WTC11 (cell line): ENCODE results near the gene EMC10. TPM values are rescaled to one million over a fixed set of nuclear protein-coding genes. Genes with fewer than 3 reads are reported as not detected.

ENCODE experiments used
- ATAC-seq: fragments of 200-7000 bp; cut with Tn5 transposase; 2 replicates; pipeline ENCODE4 v1.10.0; 2021; ENCODE audit warnings: mild to moderate bottlenecking, moderate library complexity
- CTCF ChIA-PET: fragments of 300-600 bp; sonication (Branson Sonifier 250); formaldehyde crosslinking; loops from one replicate; lab custom pipeline; 2021; ENCODE audit warnings: antibody characterized with exemption; lab: Charles Lee
- POLR2A ChIA-PET: fragments of 350-600 bp; sonication (Branson Sonifier 250); formaldehyde crosslinking; loops from one replicate; lab custom pipeline; 2021; ENCODE audit warnings: antibody characterized with exemption; lab: Charles Lee
- DNase-seq: peaks from one replicate; pipeline ENCODE4 v3.0.0; 2021; ENCODE audit warnings: low spot score
- H3K27ac Mint-ChIP-seq: 2 replicates; pipeline ENCODE4 v1.8.0; 2021; ENCODE audit warnings: mixed read lengths
- H3K27me3 Mint-ChIP-seq: 2 replicates; pipeline ENCODE4 v1.8.0; 2021; ENCODE audit warnings: low read depth, mild to moderate bottlenecking, moderate library complexity, mixed read lengths
- H3K36me3 Mint-ChIP-seq: 2 replicates; pipeline ENCODE4 v1.8.0; 2021; ENCODE audit warnings: mixed read lengths
- H3K4me1 Mint-ChIP-seq: 2 replicates; pipeline ENCODE4 v1.8.0; 2022; ENCODE audit warnings: mixed read lengths
- H3K4me3 Mint-ChIP-seq: 2 replicates; pipeline ENCODE4 v1.8.0; 2021; ENCODE audit warnings: mild to moderate bottlenecking, moderate library complexity, mixed read lengths
- H3K9me3 Mint-ChIP-seq: 2 replicates; pipeline ENCODE4 v1.8.0; 2021; ENCODE audit warnings: mixed read lengths
- ATF6 ChIP-seq: sonication (generic); formaldehyde crosslinking; IDR thresholded peaks from 2 replicates; pipeline ENCODE4 v1.8.1; 2023; ENCODE audit warnings: mild to moderate bottlenecking, missing genetic modification reagents
- CDX4 ChIP-seq: fragments of 250-450 bp; sonication (Bioruptor Pico); IDR thresholded peaks from 2 replicates; pipeline ENCODE4 v1.9.0; 2021; ENCODE audit warnings: moderate library complexity, mild to moderate bottlenecking, inconsistent platforms, borderline replicate concordance
- E2F1 ChIP-seq: sonication (generic); formaldehyde crosslinking; IDR thresholded peaks from 2 replicates; pipeline ENCODE4 v1.8.0; 2022; ENCODE audit warnings: mild to moderate bottlenecking, missing genetic modification reagents
- ERG ChIP-seq: fragments of 250-450 bp; sonication (Bioruptor Pico); IDR thresholded peaks from 2 replicates; pipeline ENCODE4 v1.8.0; 2021; ENCODE audit warnings: mild to moderate bottlenecking
- FOXP4 ChIP-seq: sonication (generic); formaldehyde crosslinking; IDR thresholded peaks from 2 replicates; pipeline ENCODE4 v1.8.0; 2022; ENCODE audit warnings: mild to moderate bottlenecking, missing genetic modification reagents
- HMGA2 ChIP-seq: fragments of 250-450 bp; sonication (Bioruptor Pico); IDR thresholded peaks from 2 replicates; pipeline ENCODE4 v1.4.0; 2021; ENCODE audit warnings: mild to moderate bottlenecking, moderate library complexity
- IRF2 ChIP-seq: sonication (generic); formaldehyde crosslinking; IDR thresholded peaks from 2 replicates; pipeline ENCODE4 v1.8.0; 2022; ENCODE audit warnings: low read depth, missing genetic modification reagents, borderline replicate concordance
- KAT7 ChIP-seq: sonication (generic); formaldehyde crosslinking; IDR thresholded peaks from 2 replicates; pipeline ENCODE4 v1.8.1; 2023; ENCODE audit warnings: missing genetic modification reagents, mild to moderate bottlenecking, borderline replicate concordance
- NFATC4 ChIP-seq: fragments of 250-450 bp; sonication (Bioruptor Pico); IDR thresholded peaks from 2 replicates; pipeline ENCODE4 v1.9.0; 2021; ENCODE audit warnings: mild to moderate bottlenecking
- NFE2L1 ChIP-seq: sonication (generic); formaldehyde crosslinking; IDR thresholded peaks from 2 replicates; pipeline ENCODE4 v1.8.1; 2023; ENCODE audit warnings: missing genetic modification reagents
- NFYB ChIP-seq: sonication (generic); formaldehyde crosslinking; conservative IDR thresholded peaks from 2 replicates; pipeline ENCODE4 v1.8.0; 2022; ENCODE audit warnings: low read depth, missing genetic modification reagents
- NR3C1 ChIP-seq: sonication (generic); formaldehyde crosslinking; conservative IDR thresholded peaks from 2 replicates; pipeline ENCODE4 v1.8.1; 2023; ENCODE audit warnings: low read depth, mild to moderate bottlenecking, missing genetic modification reagents
- PRDM15 ChIP-seq: sonication (generic); formaldehyde crosslinking; IDR thresholded peaks from 2 replicates; pipeline ENCODE4 v1.8.0; 2022; ENCODE audit warnings: missing genetic modification reagents
- RORB ChIP-seq: fragments of 250-450 bp; sonication (Bioruptor Pico); IDR thresholded peaks from 2 replicates; pipeline ENCODE4 v1.9.0; 2021; ENCODE audit warnings: mild to moderate bottlenecking
- SOX15 ChIP-seq: fragments of 250-450 bp; sonication (Bioruptor Pico); IDR thresholded peaks from 2 replicates; pipeline ENCODE4 v1.9.0; 2021; ENCODE audit warnings: mild to moderate bottlenecking
- SP1 ChIP-seq: sonication (generic); formaldehyde crosslinking; conservative IDR thresholded peaks from 2 replicates; pipeline ENCODE4 v1.8.1; 2022; ENCODE audit warnings: missing genetic modification reagents
- TEAD4 ChIP-seq: sonication (generic); formaldehyde crosslinking; IDR thresholded peaks from 2 replicates; pipeline ENCODE4 v1.8.0; 2022; ENCODE audit warnings: mild to moderate bottlenecking, missing genetic modification reagents
- ZNF219 ChIP-seq: sonication (generic); formaldehyde crosslinking; IDR thresholded peaks from 2 replicates; pipeline ENCODE4 v1.8.0; 2023; ENCODE audit warnings: missing genetic modification reagents, mild to moderate bottlenecking, borderline replicate concordance
- ZSCAN18 ChIP-seq: fragments of 250-450 bp; sonication (Bioruptor Pico); IDR thresholded peaks from 2 replicates; pipeline ENCODE4 v2.1.2; 2022; ENCODE audit warnings: mild to moderate bottlenecking, moderate library complexity
- total RNA-seq: library from RNA; stranded (reverse); gene quantifications from 3 replicates; pipeline ENCODE4 v1.2.3, GENCODE V29; 2021

The EMC10 gene
- total RNA-seq, 1 experiment from 2014 or later: 114 TPM

- no peak for TF ChIP-seq FOXP4
Measured at GRCh38 chr19:50434525-50434924, 41.8 kb upstream of the EMC10 start (continued).

- peaks cover 29% of the 10 kb centered on the region for H3K27me3 Mint-ChIP-seq
- H3K9me3 Mint-ChIP-seq: no peaks in the 10 kb centered on the region
- no peaks in the 10 kb centered on the region for H3K36me3 Mint-ChIP-seq
- peaks cover 25% of the 10 kb centered on the region for H3K4me1 Mint-ChIP-seq
- POLR2A ChIA-PET: no interaction called here
- H3K27ac Mint-ChIP-seq: no peak overlapping the region
- DNase-seq: no peak
- no peak for TF ChIP-seq ZNF219
- no peak for TF ChIP-seq IRF2 (CRISPR knock-in tag)
- no peak for TF ChIP-seq CDX4 (CRISPR knock-in tag)
- no peak for TF ChIP-seq NFATC4
- TF ChIP-seq RORB (CRISPR knock-in tag): no peak
- TF ChIP-seq KAT7 (CRISPR knock-in tag): no peak
- TF ChIP-seq NR3C1 (CRISPR knock-in tag): no peak
- no peak for ATAC-seq
- H3K4me3 Mint-ChIP-seq: no peak overlapping the region
- CTCF ChIA-PET: interaction anchor here (0.5 to 1.0 kb wide), 2 partner anchors 20 to 31 kb away, joined by 3 to 7 read pairs; no protein-coding TSS in a partner anchor
Measured at GRCh38 chr19:50435221-50435620, 41.1 kb upstream of the EMC10 start.

GRCh38 chr19:50435627-50436026 lies 40.7 kb upstream of the EMC10 start:
- POLR2A ChIA-PET: no interaction called here
- no peak for ATAC-seq
- Mint-ChIP-seq H3K4me1 (peaks cover 23% of the 10 kb centered on the region), H3K27me3 (peaks cover 28% of the 10 kb centered on the region), H3K36me3 (no peaks in the 10 kb centered on the region), H3K4me3 (no peak overlapping the region), H3K27ac (no peak overlapping the region), H3K9me3 (no peaks in the 10 kb centered on the region)
- CTCF ChIA-PET: interaction anchor here (0.5 to 1.0 kb wide), 2 partner anchors 20 to 30 kb away, joined by 3 to 7 read pairs; no protein-coding TSS in a partner anchor
- TF ChIP-seq NFE2L1 (CRISPR knock-in tag) (no peak), HMGA2 (no peak), ATF6 (CRISPR knock-in tag) (no peak), E2F1 (CRISPR knock-in tag) (no peak), PRDM15 (CRISPR knock-in tag) (no peak), TEAD4 (no peak), NFYB (CRISPR knock-in tag) (no peak), SP1 (CRISPR knock-in tag) (no peak), ERG (CRISPR knock-in tag) (no peak), ZSCAN18 (CRISPR knock-in tag) (no peak), SOX15 (CRISPR knock-in tag) (no peak)
- DNase-seq: no peak
